ENCODE measurements around the gene TARM1.

- TF ChIP-seq EZH2 (IDR thresholded peaks at IDR 0.05; ENCODE audit: insufficient read depth, poor library complexity, severe bottlenecking): no peak
- TF ChIP-seq EZH2phosphoT487 (IDR thresholded peaks at IDR 0.05; ENCODE audit: insufficient read depth, low read depth): no peak
These were observed 33.5 kb downstream of the TARM1 start for GRCh38 chr19:54047616-54048015.

All from GM23248 (cell line).